ENCODE results near the gene ENTPD8. TPM values are rescaled to one million over a fixed set of nuclear protein-coding genes. Genes with fewer than 3 reads are reported as not detected.

Gene ENTPD8
- polyA plus RNA-seq, 3 donors = not detected

DNA sequence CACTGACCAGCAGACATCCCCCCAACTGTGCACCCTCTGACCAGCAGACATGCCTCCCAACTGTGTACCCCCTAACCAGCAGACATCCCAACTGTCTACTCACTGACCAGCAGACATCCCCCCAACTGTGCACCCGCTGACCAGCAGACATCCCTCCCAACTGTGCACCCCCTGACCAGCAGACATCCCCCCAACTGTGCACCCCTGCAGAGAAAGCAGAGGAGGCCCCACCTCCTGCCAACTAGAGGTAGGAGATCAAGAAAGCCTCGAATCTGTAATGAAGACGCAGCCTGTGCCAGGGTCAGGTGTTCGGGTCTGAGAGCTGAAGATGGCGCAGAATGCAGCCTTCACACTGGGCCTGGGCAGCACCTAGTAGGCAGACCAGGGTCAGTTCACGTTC, 47.7 kb upstream of the ENTPD8 start:
- Histone ChIP-seq H4K20me1 (ENCODE audit: insufficient read depth, low read length) (no peaks in the 10 kb centered on the region), H3K4me2 (replicated peaks; ENCODE audit: extremely low read depth, low read length, poor library complexity, severe bottlenecking) (no peak overlapping the region), H3K4me3 (replicated peaks in 1 of 3; ENCODE audit: low read depth in 2 of 3, low read length in 3 of 3) (no peak overlapping the region), H2AFZ (ENCODE audit: insufficient read depth, low read depth, low read length, poor library complexity, severe bottlenecking) (no peak overlapping the region), H3K4me1 (ENCODE audit: control insufficient read depth in 1 of 2, insufficient read depth in 2 of 2, low read length in 2 of 2) (peaks cover 7 to 8% of the 10 kb centered on the region in 2 donors), H3K27ac (ENCODE audit: low read depth in 1 of 2, low read length in 2 of 2) (no peak overlapping the region), H3K79me2 (ENCODE audit: insufficient read depth, low read length) (no peaks in the 10 kb centered on the region), H3K36me3 (replicated peaks in 1 of 2; ENCODE audit: control insufficient read depth in 1 of 2, insufficient read depth in 2 of 2, low read length in 2 of 2) (no peaks in the 10 kb centered on the region), H3K9me3 (replicated peaks in 1 of 2; ENCODE audit: control insufficient read depth in 1 of 2, insufficient read depth in 1 of 2, low read length in 2 of 2) (no peaks in the 10 kb centered on the region), H3K27me3 (ENCODE audit: control insufficient read depth in 2 of 2, insufficient read depth in 2 of 2, low read length in 2 of 2) (no peaks in the 10 kb centered on the region), H3K9ac (ENCODE audit: insufficient read depth, low read length, poor library complexity, severe bottlenecking) (no peak overlapping the region)
- 96% methylated on average over 5 of the region's 6 CpGs for WGBS (ENCODE audit: insufficient coverage)
- TF ChIP-seq, protein P1, sequence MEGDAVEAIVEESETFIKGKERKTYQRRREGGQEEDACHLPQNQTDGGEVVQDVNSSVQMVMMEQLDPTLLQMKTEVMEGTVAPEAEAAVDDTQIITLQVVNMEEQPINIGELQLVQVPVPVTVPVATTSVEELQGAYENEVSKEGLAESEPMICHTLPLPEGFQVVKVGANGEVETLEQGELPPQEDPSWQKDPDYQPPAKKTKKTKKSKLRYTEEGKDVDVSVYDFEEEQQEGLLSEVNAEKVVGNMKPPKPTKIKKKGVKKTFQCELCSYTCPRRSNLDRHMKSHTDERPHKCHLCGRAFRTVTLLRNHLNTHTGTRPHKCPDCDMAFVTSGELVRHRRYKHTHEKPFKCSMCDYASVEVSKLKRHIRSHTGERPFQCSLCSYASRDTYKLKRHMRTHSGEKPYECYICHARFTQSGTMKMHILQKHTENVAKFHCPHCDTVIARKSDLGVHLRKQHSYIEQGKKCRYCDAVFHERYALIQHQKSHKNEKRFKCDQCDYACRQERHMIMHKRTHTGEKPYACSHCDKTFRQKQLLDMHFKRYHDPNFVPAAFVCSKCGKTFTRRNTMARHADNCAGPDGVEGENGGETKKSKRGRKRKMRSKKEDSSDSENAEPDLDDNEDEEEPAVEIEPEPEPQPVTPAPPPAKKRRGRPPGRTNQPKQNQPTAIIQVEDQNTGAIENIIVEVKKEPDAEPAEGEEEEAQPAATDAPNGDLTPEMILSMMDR (IDR thresholded peaks at IDR 0.05) = no peak
- peaks cover 0 to 2% (median 0%) of the 10 kb centered on the region in 7 donors for H3K9me3 Mint-ChIP-seq
- intact Hi-C loops (cut with micrococcal nuclease) = no loop called here
- peaks cover 1 to 5% (median 2%) of the 10 kb centered on the region in 3 donors for H3K27me3 Mint-ChIP-seq (ENCODE audit: low read depth in 3 of 3)
- peak overlapping the region in 1 of 7 donors; percentile 8 for H3K27ac Mint-ChIP-seq
- peaks cover 4% of the 10 kb centered on the region for H3K4me1 Mint-ChIP-seq
- no peak overlapping the region for H3K4me3 Mint-ChIP-seq
- DNase-seq = no peak
- H3K36me3 Mint-ChIP-seq = no peaks in the 10 kb centered on the region

DNA sequence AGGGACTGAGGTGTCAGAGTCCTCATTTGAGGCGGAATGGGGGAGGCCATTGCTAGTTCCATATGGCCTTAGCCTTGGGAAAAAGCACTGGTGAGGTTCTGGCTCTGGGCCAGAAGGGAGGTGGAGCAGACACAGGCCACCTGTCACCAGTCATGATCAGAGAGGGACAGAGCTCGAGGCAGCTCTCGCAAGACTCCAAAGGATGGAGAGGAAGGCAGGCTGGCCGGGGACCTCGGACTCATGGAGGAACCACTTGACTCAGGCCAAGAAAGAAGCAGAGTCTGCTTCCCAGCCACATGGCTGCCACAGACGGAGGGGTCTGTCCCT, 47.1 kb upstream of the ENTPD8 start:
- H3K9me3 ChIP-seq (replicated peaks in 1 of 2; ENCODE audit: control insufficient read depth in 1 of 2, insufficient read depth in 1 of 2, low read length in 2 of 2) = no peaks in the 10 kb centered on the region
- 94% methylated on average over 6 of the region's 6 CpGs for WGBS (ENCODE audit: insufficient coverage)
- no peak overlapping the region for H3K27ac ChIP-seq (ENCODE audit: low read depth in 1 of 2, low read length in 2 of 2)
- H3K4me3 Mint-ChIP-seq = no peak overlapping the region
- H3K9ac ChIP-seq (ENCODE audit: insufficient read depth, low read length, poor library complexity, severe bottlenecking) = no peak overlapping the region
- no peak for DNase-seq
- TF ChIP-seq, protein P1 (IDR thresholded peaks at IDR 0.05) = no peak
- no peaks in the 10 kb centered on the region for H3K36me3 Mint-ChIP-seq
- H3K79me2 ChIP-seq (ENCODE audit: insufficient read depth, low read length) = no peaks in the 10 kb centered on the region
- peaks cover 1 to 5% (median 2%) of the 10 kb centered on the region in 3 donors for H3K27me3 Mint-ChIP-seq (ENCODE audit: low read depth in 3 of 3)
- H3K36me3 ChIP-seq (replicated peaks in 1 of 2; ENCODE audit: control insufficient read depth in 1 of 2, insufficient read depth in 2 of 2, low read length in 2 of 2) = no peaks in the 10 kb centered on the region
- H3K4me1 Mint-ChIP-seq = no peaks in the 10 kb centered on the region
- H3K4me2 ChIP-seq (replicated peaks; ENCODE audit: extremely low read depth, low read length, poor library complexity, severe bottlenecking) = no peak overlapping the region
- H3K27ac Mint-ChIP-seq = no peak overlapping the region
- peaks cover 0 to 2% (median 0%) of the 10 kb centered on the region in 7 donors for H3K9me3 Mint-ChIP-seq
- H3K4me1 ChIP-seq (ENCODE audit: control insufficient read depth in 1 of 2, insufficient read depth in 2 of 2, low read length in 2 of 2) = peaks cover under 1 to 2% of the 10 kb centered on the region in 2 donors
- intact Hi-C loops (cut with micrococcal nuclease) = no loop called here
- no peak overlapping the region for H3K4me3 ChIP-seq (replicated peaks in 1 of 3; ENCODE audit: low read depth in 2 of 3, low read length in 3 of 3)
- no peaks in the 10 kb centered on the region for H4K20me1 ChIP-seq (ENCODE audit: insufficient read depth, low read length)
- H3K27me3 ChIP-seq (ENCODE audit: control insufficient read depth in 2 of 2, insufficient read depth in 2 of 2, low read length in 2 of 2) = no peaks in the 10 kb centered on the region
- no peak overlapping the region for H2AFZ ChIP-seq (ENCODE audit: insufficient read depth, low read depth, low read length, poor library complexity, severe bottlenecking)

Measured in CD14-positive monocyte (primary cell).